DMS153 (cell line): Measurements from ENCODE around the gene SMG1.
"Not testable (repeated sequence)": the region's sequence is repeated elsewhere in the genome, so short reads cannot be mapped to it uniquely, and the experiment has no call there.

Experiments
- DNase-seq: peaks from one replicate; lab custom pipeline; 2025; lab: John Stamatoyannopoulos, UW

Gene SMG1

GRCh38 chr16:18933501-18933900, 7.3 kb upstream of the SMG1 start:
- no peak for DNase-seq

DNA sequence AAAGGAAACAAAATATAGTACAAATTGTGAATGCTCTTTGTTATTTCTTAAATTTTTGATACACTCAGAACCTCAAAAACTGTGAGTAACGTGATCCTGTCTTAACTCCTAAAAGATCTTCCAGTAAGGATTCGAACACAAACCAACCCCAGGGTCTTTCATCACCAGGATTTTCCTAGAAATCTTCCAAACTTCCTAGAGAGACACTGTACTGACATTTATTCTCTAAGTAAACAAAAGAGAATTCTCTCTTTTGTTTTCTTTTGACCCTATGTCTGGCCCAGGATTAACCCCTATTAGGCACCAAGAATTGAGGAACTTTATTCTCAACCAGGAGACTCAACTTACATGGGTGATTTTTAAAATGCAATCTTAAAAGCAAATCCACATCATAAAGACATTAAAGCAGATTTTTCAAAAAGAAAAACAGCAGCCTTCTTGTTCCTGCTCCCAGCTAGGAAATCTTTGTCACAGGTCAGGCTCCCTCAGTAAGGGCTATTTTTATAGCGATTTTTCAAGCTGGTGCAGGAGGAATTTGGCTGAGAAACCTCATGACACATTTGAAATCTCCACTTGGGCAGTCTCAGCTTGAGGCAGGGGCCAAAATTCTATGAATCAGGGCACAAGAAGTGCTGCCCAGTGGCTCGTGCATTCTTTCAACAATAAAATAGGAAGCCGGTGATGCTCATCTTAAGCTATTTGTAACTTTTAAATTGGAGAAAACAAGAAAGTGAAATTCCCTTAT, 6.2 kb upstream of the SMG1 start:
- no peak for DNase-seq

DNA sequence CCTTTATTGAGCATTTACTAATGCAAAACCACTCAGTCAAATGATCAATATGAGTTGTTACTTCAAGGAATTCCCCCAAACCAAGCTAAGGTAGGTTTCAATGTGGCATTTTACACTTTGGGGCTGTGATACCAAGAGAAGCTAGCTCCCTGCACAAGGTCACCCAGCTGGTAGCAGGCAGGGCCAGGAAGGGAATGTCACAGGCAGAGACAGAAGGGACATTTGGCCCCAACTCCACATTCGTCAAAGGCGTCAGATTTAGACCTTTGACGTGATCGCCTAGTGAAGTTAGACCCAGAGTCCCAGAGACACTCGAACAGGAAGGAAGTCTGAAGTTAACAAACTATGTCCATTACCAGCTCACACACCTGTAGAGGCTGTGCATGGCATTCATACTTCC, 5.5 kb upstream of the SMG1 start:
- DNase-seq, result no peak

DNA sequence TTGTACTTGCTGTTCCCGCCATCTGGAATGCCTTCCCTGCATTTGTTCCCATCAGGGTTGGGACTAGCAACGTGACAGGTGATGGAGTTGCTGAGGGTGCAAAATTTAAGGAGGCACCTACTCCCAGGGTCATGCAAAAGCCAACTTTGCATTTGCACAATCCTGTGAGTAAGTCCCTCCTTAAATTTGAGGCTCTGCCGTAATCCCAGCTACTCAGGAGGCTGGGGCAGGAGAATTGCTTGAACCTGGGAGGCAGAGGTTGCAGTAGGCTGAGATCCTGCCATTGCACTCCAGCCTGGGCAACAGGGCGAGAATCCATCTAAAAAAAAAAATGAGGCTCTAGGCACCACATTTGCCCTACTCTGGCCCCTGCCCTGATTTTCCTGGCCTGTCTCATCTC, 3.9 kb upstream of the SMG1 start:
- not testable (repeated sequence) for DNase-seq

- DNase-seq, result not testable (repeated sequence)
Observed at GRCh38 chr16:18928073-18928472, 1.9 kb upstream of the SMG1 start.

DNA sequence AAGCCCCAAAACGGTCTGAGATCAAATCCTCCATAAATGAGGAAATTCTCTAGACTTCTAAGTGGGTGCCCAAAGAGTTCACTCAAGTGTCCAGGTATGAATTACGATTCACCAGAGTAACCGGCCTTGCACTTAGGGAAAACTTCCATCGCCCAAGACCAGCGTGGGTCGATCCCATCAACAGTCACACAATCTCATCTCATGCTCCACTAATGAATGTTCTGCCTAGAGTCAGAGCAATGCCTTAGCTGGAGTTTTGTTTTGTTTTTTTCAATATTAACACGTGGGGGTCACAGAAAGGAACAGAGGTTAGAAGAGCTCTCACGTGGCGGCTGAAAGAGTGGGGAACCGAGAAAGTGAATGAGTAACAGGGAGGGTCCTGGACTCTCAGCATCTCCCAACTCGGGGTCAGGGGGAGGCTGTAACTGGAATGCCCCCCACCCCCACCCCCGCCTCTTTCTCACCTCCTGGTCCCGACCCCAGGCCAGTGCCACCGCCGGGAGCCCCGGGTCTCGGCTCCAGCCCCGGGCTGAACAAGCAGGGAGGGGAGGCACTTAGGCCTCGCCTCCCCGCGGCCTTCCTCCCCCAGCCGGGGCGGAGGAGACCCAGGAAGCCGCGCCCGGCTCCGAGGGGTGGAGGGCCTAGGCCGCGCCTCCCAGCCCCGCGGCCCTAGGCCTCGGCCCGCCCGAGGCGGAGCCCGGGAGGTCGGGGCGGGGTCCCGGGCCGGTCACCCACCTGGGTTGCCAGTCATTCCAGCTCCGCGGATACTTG, 808 bp downstream of the SMG1 start:
- not testable (repeated sequence) for DNase-seq

DNA sequence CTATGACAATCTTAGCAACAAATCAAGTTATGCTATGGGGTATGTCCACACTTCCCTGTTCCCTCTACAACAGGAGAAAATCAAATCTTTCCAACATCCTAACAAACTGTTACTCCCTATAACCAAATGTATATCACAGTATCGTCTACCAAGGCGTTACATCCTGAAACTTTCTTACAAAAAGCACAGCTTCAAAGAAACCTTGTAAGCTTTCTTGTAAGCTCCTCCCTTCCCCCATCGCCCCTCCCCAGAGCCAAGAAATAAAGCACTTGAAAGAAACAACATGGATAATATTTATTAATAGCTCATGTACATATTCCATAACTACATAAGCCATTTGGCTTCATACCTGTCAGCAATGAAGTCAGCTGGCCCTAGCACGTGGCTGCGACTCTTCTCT, 2.3 kb downstream of the SMG1 start:
- not testable (repeated sequence) for DNase-seq

DNA sequence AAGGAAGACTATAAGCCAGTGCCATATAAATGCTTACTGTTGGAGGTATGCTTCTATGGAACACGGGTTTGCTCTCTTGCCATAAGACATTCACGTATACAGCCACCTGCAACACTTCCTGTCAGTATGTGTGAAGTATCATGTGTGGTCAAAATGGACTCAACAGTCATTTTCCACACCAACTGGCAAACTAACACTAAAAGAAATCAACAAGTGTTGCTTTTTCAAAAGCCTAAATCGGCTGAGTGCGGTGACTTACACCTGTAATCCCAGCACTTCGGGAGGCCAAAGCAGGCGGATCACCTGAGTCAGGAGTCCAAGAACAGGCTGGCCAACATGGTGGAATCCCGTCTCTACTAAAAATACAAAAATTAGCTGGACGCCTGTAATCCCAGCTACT, 3.1 kb downstream of the SMG1 start:
- DNase-seq, result not testable (repeated sequence)

DNA sequence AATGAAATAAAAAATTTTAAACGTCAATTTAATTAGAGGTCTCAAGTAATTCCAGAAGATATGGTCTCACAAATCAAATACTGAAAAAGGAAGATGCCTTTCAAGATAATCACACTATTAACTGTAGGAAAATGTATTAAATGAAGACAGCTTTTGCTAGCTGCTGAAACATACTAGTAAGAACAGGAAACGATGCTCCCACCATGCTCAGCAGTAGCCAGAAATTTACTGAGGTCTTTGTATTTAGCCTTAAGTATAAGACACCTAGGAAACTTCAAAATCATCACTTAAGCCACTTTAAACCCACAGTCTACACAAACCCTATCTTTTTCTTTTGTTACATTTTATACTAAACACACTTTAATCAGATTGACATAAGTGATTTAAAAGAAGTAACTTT, 16.6 kb downstream of the SMG1 start:
- not testable (repeated sequence) for DNase-seq

DNA sequence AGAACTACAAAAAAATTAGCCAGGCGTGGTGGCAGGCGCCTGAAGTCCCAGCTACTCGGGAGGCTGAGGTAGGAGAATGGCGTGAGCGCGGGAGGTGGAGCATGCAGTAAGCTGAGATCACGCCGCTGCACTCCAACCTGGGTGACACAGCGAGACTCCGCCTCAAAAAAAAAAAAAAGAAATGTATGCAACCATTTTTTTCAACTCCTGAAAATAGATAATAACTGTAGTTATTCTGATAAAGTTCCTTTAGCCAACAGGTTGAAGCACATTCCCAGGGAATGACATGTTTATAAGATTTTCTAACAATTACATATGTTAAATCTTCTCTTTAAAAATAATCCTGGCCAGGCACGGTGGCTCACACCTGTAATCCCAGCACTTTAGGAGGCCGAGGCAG, 17.5 kb downstream of the SMG1 start:
- not testable (repeated sequence) for DNase-seq

- not testable (repeated sequence) for DNase-seq
Observed at GRCh38 chr16:18902778-18903177, 23.4 kb downstream of the SMG1 start.

DNA sequence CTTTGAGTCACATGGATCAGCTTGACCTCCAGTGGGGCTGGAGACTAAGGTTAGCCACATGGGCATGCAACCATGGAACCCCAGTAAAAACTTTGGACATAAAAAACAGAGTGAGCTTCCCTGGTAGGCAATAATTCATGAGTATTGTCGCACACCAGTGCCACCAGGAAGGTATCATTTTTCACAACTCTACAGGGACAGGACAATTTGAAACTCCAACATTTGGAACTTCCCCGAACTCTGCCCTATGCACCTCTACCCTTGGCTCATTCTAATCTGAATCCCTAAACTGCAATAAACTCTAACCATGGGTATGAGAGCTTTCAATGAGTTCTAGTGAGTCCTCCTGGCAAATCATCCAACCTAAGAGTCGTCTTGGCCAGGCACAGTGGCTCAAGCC, 24.2 kb downstream of the SMG1 start:
- DNase-seq, result not testable (repeated sequence)

- not testable (repeated sequence) for DNase-seq
Observed at GRCh38 chr16:18901194-18901593, 25.0 kb downstream of the SMG1 start.

GRCh38 chr16:18884456-18884855, 41.8 kb downstream of the SMG1 start:
- DNase-seq, result not testable (repeated sequence)

GRCh38 chr16:18877734-18878133, 48.5 kb downstream of the SMG1 start:
- DNase-seq, result not testable (repeated sequence)

DNA sequence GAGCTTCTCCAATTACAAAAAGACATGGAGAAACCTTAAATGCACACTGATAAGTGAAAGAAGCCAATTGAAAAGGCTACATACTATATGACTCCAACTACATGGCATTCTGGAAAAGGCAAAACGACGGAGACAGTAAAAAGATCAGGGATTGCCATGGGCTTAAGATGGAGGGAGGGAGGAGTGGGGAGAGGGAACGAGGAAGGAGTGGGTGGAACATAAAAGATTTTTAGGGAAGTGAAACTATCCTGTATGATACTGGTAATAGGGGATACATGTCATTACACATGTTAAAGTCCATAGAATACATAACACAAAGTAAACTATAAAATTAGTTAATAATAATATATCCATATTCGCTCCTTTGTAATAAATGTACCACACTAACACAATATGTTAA, 48.9 kb downstream of the SMG1 start:
- DNase-seq, result not testable (repeated sequence)

- not testable (repeated sequence) for DNase-seq
Observed at GRCh38 chr16:18876301-18876700, 49.9 kb downstream of the SMG1 start.

- DNase-seq, result not testable (repeated sequence)
Observed at GRCh38 chr16:18869043-18869771, 57.0 kb downstream of the SMG1 start.

GRCh38 chr16:18866277-18866823, 59.9 kb downstream of the SMG1 start:
- DNase-seq, result not testable (repeated sequence)

DNA sequence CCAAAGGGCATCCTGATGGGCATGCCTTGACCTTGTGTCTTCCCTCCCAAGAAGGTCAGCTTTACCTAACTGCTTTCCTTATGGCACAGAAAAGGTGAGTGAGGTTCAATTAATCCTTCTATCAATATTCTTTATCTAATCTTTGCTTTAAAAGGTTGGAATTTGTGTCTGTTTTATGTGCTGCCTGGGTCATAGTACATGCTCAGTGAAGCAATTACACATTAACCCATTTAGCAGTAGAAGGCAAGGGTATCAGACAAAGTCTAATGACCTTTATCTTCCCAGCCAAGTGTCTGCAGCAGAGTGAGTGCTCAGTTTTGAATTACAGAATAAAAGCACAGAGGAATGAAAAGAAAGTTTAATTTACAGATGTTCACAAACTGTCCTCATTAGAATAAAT, 63.3 kb downstream of the SMG1 start:
- not testable (repeated sequence) for DNase-seq

- no peak for DNase-seq
Observed at GRCh38 chr16:18855196-18855595, 71.0 kb downstream of the SMG1 start.

DNA sequence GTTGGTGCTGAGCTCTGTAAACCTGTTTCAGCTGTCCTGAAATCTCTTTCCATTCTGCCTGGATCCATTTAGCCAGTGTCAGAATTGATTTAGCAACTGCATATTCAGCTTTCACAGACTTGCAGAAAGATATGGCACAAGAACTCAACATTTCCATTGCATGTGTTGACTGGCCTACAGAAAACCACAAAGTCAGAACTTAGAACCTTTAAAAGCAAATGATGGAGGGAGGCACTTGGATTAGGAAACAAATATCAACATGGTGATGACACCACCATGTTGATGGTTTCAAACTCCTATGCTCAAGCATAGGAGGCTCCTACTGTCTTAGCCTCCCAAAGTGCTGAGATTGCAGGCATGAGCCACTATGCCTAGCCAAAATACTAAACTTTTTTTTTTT, 72.5 kb downstream of the SMG1 start:
- no peak for DNase-seq
